Right atrium auricular region (tissue), 2 donors: ENCODE results near the gene TLE3. TPM values are rescaled to one million over a fixed set of nuclear protein-coding genes. Genes with fewer than 3 reads are reported as not detected.

Experiments
- DNase-seq: peaks from one replicate; pipeline ENCODE4 v3.0.0-alpha.2; 2019; ENCODE audit warnings: low spot score
- H3K27ac ChIP-seq, 2 donors: fragments of 200-600 bp; sonication (generic); 1 replicate in 1 of 2; 2 replicates in 1 of 2; pipeline ENCODE4 v1.5.1; 2016 to 2019
- H3K27me3 ChIP-seq, 2 donors: fragments of 200-600 bp; sonication (generic); one replicate each; pipeline versions ENCODE4 v1.5.1 to v1.6.0; 2017 to 2019
- H3K36me3 ChIP-seq: fragments of 200-600 bp; sonication (generic); one replicate; pipeline ENCODE4 v1.5.1; 2016
- H3K4me1 ChIP-seq, 2 donors: fragments of 200-600 bp; sonication (generic); one replicate each; pipeline versions ENCODE4 v1.5.1 to v1.6.0; 2017 to 2019
- H3K4me3 ChIP-seq, 2 donors: fragments of 200-600 bp; sonication (generic); 1 replicate in 1 of 2; 2 replicates in 1 of 2; pipeline ENCODE4 v1.5.1; 2017 to 2019; ENCODE audit warnings: mild to moderate bottlenecking in 1 of 2, moderate library complexity in 1 of 2
- H3K9me3 ChIP-seq, 2 donors: fragments of 200-600 bp; sonication (generic); one replicate each; pipeline ENCODE4 v1.5.1; 2019
- total RNA-seq, 2 donors: library from RNA; depleted of rRNA; stranded (reverse); fragments of >200 nt; gene quantifications; one replicate each; pipeline ENCODE4 v1.1.0, GENCODE V29; 2016
- TF ChIP-seq, protein P1 (sequence below), 2 donors: fragments of 200-600 bp; sonication (generic); IDR thresholded peaks; one replicate each; pipeline ENCODE4 v1.5.1; 2019; ENCODE audit warnings: antibody characterized with exemption in 2 of 2

Gene TLE3
- total RNA-seq, 2 donors from 2014 or later = 23.3 to 61.7 TPM

DNA sequence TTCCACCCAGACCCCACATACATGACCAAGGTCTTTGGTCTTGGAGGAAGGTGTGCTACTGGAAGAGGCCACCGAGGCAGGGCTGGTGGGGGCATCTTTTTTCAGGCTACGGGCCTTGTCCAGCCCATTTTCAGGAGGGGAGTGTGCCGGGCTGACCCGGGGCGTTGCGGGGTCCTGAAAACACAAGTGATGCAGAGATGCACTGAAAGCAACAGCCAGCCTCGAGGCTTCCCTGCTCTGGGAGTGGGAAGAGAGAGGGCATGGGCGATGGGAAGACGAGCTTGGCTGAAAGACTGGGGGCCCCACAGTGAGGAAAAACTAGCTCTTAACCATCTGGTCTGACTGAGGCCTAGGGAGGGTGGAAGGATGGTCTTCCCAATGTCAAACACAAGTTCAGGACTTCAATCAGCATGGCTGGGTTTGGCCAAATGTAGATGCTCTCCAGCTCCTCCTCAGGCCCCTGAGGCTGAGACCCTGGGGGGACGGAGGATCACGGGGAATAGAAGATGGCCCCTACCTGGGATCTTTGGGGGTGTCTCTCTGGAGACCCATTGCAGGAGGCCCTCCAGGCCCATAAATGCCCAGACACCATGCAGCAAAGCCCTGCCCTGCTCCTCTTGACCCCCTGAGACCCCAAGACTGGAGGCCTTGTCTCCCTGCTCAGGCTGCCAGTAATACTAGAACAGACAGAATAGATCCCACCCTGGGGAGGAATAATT is 38.9 kb downstream of the TLE3 start:
- DNase-seq = no peak
- H3K9me3 ChIP-seq = no peaks in the 10 kb centered on the region
- no peak overlapping the region for H3K27ac ChIP-seq
- no peak overlapping the region for H3K4me3 ChIP-seq
- H3K27me3 ChIP-seq = no peaks in the 10 kb centered on the region
- TF ChIP-seq, protein P1, sequence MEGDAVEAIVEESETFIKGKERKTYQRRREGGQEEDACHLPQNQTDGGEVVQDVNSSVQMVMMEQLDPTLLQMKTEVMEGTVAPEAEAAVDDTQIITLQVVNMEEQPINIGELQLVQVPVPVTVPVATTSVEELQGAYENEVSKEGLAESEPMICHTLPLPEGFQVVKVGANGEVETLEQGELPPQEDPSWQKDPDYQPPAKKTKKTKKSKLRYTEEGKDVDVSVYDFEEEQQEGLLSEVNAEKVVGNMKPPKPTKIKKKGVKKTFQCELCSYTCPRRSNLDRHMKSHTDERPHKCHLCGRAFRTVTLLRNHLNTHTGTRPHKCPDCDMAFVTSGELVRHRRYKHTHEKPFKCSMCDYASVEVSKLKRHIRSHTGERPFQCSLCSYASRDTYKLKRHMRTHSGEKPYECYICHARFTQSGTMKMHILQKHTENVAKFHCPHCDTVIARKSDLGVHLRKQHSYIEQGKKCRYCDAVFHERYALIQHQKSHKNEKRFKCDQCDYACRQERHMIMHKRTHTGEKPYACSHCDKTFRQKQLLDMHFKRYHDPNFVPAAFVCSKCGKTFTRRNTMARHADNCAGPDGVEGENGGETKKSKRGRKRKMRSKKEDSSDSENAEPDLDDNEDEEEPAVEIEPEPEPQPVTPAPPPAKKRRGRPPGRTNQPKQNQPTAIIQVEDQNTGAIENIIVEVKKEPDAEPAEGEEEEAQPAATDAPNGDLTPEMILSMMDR (IDR thresholded peaks at IDR 0.05) = no peak
- H3K36me3 ChIP-seq = peaks cover 78% of the 10 kb centered on the region
- peaks cover 0 to 35% of the 10 kb centered on the region in 2 donors for H3K4me1 ChIP-seq

DNA sequence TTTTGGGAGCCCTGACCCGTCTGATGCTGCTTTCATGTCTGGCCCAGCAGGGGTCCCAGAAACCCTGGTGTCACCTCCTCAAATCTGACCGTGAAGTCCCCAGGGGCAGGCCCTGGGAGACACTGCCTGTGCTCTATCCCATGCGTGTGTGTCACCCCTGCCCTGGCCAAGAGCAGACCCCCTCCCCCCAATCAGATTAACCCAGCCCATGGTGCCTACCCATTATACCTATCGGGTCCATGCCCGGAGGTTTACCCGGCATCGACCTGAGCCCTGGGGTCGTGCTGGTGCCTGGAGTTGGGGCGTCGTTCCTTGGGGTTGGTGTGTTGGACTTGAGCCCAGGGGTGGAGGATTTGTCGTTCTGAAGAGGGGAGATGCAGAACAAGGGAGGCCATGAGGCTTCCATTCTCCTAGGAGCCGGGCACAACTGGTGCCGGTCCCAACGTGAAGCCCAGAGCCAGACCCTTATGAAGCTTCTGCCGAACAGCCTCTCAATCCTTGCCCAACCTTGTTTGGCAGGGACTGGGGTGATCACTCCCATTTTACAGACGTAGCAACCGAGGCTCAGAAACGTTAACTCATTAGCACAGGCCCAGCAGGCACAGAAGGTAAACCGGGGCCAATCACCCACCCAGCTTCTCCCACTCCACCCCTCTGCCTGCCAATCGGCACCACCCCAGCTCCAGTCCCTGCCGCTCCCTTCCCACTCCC is 39.6 kb downstream of the TLE3 start:
- DNase-seq = no peak
- Histone ChIP-seq H3K27ac (no peak overlapping the region), H3K36me3 (peaks cover 85% of the 10 kb centered on the region), H3K27me3 (no peaks in the 10 kb centered on the region), H3K4me3 (no peak overlapping the region), H3K9me3 (no peaks in the 10 kb centered on the region), H3K4me1 (peaks cover 0 to 28% of the 10 kb centered on the region in 2 donors)
- TF ChIP-seq, protein P1 (IDR thresholded peaks at IDR 0.05) = no peak

- Histone ChIP-seq H3K4me1 (peaks cover 0 to 9% of the 10 kb centered on the region in 2 donors), H3K27me3 (no peaks in the 10 kb centered on the region), H3K4me3 (no peak overlapping the region), H3K36me3 (peaks cover 98% of the 10 kb centered on the region), H3K27ac (no peak overlapping the region), H3K9me3 (no peaks in the 10 kb centered on the region)
- DNase-seq = no peak
- TF ChIP-seq, protein P1 (IDR thresholded peaks at IDR 0.05) = no peak
Observed at GRCh38 chr15:70056091-70056680, 41.5 kb downstream of the TLE3 start.

DNA sequence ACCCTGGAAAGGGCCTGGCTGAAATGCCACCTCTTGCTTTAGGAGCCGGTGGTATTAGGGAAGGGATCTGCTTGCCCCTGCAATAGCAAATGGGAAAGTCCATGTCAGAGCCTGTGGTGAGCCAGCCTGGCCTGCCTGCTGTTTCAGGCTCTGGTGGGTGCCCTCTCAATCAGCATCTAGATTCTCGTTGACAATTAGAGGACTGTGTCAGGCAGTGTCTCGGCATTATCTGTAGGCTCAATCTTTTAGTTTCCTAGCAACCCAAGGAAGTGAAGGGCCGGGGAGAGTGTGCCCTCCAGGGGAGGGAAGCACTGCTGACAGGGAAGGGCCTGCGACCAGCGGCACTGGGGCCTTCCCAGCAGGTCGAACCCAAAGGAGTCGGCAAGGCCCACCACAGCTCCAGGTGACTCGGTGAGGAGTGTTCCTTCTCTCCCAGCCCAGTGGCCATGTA is 42.1 kb downstream of the TLE3 start:
- TF ChIP-seq, protein P1 (IDR thresholded peaks at IDR 0.05) = no peak
- H3K4me1 ChIP-seq = peaks cover 0 to 3% of the 10 kb centered on the region in 2 donors
- peaks cover 100% of the 10 kb centered on the region for H3K36me3 ChIP-seq
- H3K27ac ChIP-seq = no peak overlapping the region
- H3K27me3 ChIP-seq = no peaks in the 10 kb centered on the region
- no peak overlapping the region for H3K4me3 ChIP-seq
- DNase-seq = no peak
- H3K9me3 ChIP-seq = no peaks in the 10 kb centered on the region

DNA sequence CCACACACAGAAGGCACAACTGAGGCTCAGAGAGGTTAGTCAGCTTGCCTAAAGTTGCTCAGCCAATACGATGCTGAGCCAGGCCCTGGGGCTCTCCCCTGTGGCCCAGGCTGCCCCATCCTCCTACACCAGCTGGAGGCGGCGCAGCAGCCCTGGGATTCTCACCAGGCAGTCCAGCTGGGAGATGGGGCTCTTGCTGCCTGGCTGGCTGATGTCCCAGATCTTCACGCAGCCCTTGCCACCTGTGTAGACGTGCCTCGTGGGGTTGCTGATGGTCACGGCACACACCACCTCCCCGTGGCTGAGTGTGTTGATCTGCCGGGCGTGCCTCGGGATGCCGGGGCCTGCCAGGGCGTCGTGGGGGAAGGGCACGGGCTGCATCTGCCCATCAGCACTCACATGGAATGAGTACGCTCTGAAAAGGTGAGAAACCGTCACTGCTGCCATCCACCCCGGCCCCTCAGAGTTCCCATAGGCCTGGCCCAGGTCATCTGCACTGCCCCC is 42.8 kb downstream of the TLE3 start:
- DNase-seq = no peak
- no peaks in the 10 kb centered on the region for H3K9me3 ChIP-seq
- no peaks in the 10 kb centered on the region for H3K27me3 ChIP-seq
- no peak overlapping the region for H3K4me3 ChIP-seq
- H3K27ac ChIP-seq = no peak overlapping the region
- H3K4me1 ChIP-seq = no peaks in the 10 kb centered on the region
- TF ChIP-seq, protein P1 (IDR thresholded peaks at IDR 0.05) = no peak
- peaks cover 100% of the 10 kb centered on the region for H3K36me3 ChIP-seq
